Measurements from ENCODE around the gene SMYD3.

- TF ChIP-seq CTCF (conservative IDR thresholded peaks at IDR 0.05) (no peak), EZH2 (IDR thresholded peaks at IDR 0.05; ENCODE audit: low read depth) (no peak)
These were observed 47.1 kb upstream of the SMYD3 start for GRCh38 chr1:246554201-246554600.
